H9 (cell line): Measurements from ENCODE around the gene PGM1. TPM values are rescaled to one million over a fixed set of nuclear protein-coding genes. Genes with fewer than 3 reads are reported as not detected.

ENCODE experiments used
- DNase-seq: peaks from one replicate; pipeline ENCODE4 v3.0.0-alpha.2; 2017
- H2AFZ ChIP-seq: one replicate; pipeline ENCODE4 v1.6.1; 2013; ENCODE audit warnings: mild to moderate bottlenecking, low read length, control low read depth, moderate library complexity
- H2AK5ac ChIP-seq: 2 replicates; pipeline ENCODE4 v1.6.1; 2013; ENCODE audit warnings: low read length, control low read depth, mixed read lengths; ENCODE audit not compliant: insufficient read length
- H2BK120ac ChIP-seq: one replicate; pipeline ENCODE4 v1.6.1; 2013; ENCODE audit warnings: low read depth, mild to moderate bottlenecking, low read length, control low read depth, inconsistent platforms; ENCODE audit not compliant: poor library complexity, severe bottlenecking
- H2BK12ac ChIP-seq: 2 replicates; pipeline ENCODE4 v1.6.1; 2013; ENCODE audit warnings: low read length, control low read depth, mixed read lengths, low read depth; ENCODE audit not compliant: insufficient read length
- H2BK15ac ChIP-seq: 2 replicates; pipeline ENCODE4 v1.6.1; 2013; ENCODE audit warnings: low read depth, low read length, control low read depth
- H2BK20ac ChIP-seq: one replicate; pipeline ENCODE4 v1.6.1; 2013; ENCODE audit warnings: low read depth, mild to moderate bottlenecking, low read length, control low read depth, inconsistent platforms; ENCODE audit not compliant: poor library complexity, severe bottlenecking
- H2BK5ac ChIP-seq: 2 replicates; pipeline ENCODE4 v1.6.1; 2013; ENCODE audit warnings: low read length, control low read depth, mixed read lengths; ENCODE audit not compliant: insufficient read length
- H3K14ac ChIP-seq: 2 replicates; pipeline ENCODE4 v1.6.1; 2013; ENCODE audit warnings: low read length, control low read depth; ENCODE audit not compliant: insufficient read depth
- H3K18ac ChIP-seq: 2 replicates; pipeline ENCODE4 v1.6.1; 2013; ENCODE audit warnings: low read depth, mild to moderate bottlenecking, mixed read lengths, low read length, control low read depth; ENCODE audit not compliant: insufficient read length
- H3K23ac ChIP-seq: 2 replicates; pipeline ENCODE4 v1.6.1; 2013; ENCODE audit warnings: low read length, control low read depth, mixed read lengths, low read depth; ENCODE audit not compliant: insufficient read length
- H3K23me2 ChIP-seq: 2 replicates; pipeline ENCODE4 v1.6.1; 2013; ENCODE audit warnings: low read depth, mild to moderate bottlenecking, mixed read lengths, low read length, control low read depth; ENCODE audit not compliant: insufficient read length, poor library complexity, severe bottlenecking
- H3K27ac ChIP-seq: 2 replicates; pipeline ENCODE4 v1.5.1; 2013; ENCODE audit warnings: low read length, control low read depth, mixed read lengths, low read depth; ENCODE audit not compliant: insufficient read length
- H3K27me3 ChIP-seq: 2 replicates; pipeline ENCODE4 v1.6.1; 2013; ENCODE audit warnings: low read length, control low read depth, inconsistent platforms; ENCODE audit not compliant: insufficient read depth
- H3K4ac ChIP-seq: 2 replicates; pipeline ENCODE4 v1.6.1; 2013; ENCODE audit warnings: low read depth, mild to moderate bottlenecking, control low read depth, inconsistent platforms, low read length, moderate library complexity
- H3K4me1 ChIP-seq: 2 replicates; pipeline ENCODE4 v1.6.1; 2013; ENCODE audit warnings: low read length, control low read depth, inconsistent platforms; ENCODE audit not compliant: insufficient read depth
- H3K4me2 ChIP-seq: 2 replicates; pipeline ENCODE4 v1.6.1; 2013; ENCODE audit warnings: low read length, control low read depth, mixed read lengths; ENCODE audit not compliant: insufficient read length, insufficient read depth
- H3K56ac ChIP-seq: 2 replicates; pipeline ENCODE4 v1.6.1; 2013; ENCODE audit warnings: low read depth, mild to moderate bottlenecking, mixed read lengths, low read length, control low read depth; ENCODE audit not compliant: insufficient read length
- H3K79me1 ChIP-seq: 2 replicates; pipeline ENCODE4 v1.6.1; 2013; ENCODE audit warnings: low read depth, mild to moderate bottlenecking, moderate library complexity, low read length, control low read depth, inconsistent platforms; ENCODE audit not compliant: insufficient read depth, poor library complexity, severe bottlenecking
- H3K79me2 ChIP-seq: 2 replicates; pipeline ENCODE4 v1.6.1; 2013; ENCODE audit warnings: low read length, control low read depth, inconsistent platforms; ENCODE audit not compliant: insufficient read depth
- H3K9ac ChIP-seq: 2 replicates; pipeline ENCODE4 v1.6.1; 2013; ENCODE audit warnings: low read length, control low read depth, mixed read lengths; ENCODE audit not compliant: insufficient read length; ENCODE audit errors: extremely low read depth
- H3K9me3 ChIP-seq: one replicate; pipeline ENCODE4 v1.6.1; 2013; ENCODE audit warnings: low read depth, low read length, inconsistent platforms; ENCODE audit not compliant: control insufficient read depth
- H3T11ph ChIP-seq: one replicate; pipeline ENCODE4 v1.6.1; 2013; ENCODE audit warnings: mild to moderate bottlenecking, low read length, control low read depth, inconsistent platforms
- H4K20me1 ChIP-seq: one replicate; pipeline ENCODE4 v1.6.1; 2013; ENCODE audit not compliant: control insufficient read depth, insufficient read length, insufficient read depth
- H4K5ac ChIP-seq: 2 replicates; pipeline ENCODE4 v1.6.1; 2013; ENCODE audit warnings: low read depth, mild to moderate bottlenecking, mixed read lengths, low read length, control low read depth; ENCODE audit not compliant: insufficient read length
- H4K8ac ChIP-seq: replicated peaks from 2 replicates; pipeline ENCODE4 v1.6.1; 2013; ENCODE audit warnings: low read length, control low read depth, mixed read lengths, low read depth; ENCODE audit not compliant: insufficient read length
- H4K91ac ChIP-seq: 2 replicates; pipeline ENCODE4 v1.6.1; 2013; ENCODE audit warnings: low read depth, mild to moderate bottlenecking, moderate library complexity, mixed read lengths, low read length, control low read depth; ENCODE audit not compliant: insufficient read length
- H3K27ac Mint-ChIP-seq, 3 experiments: 2 replicates in 2 of 3; 3 replicates in 1 of 3; pipeline ENCODE4 v1.8.0; 2020 to 2021; ENCODE audit warnings: mixed read lengths in 3 of 3, mild to moderate bottlenecking in 1 of 3, moderate library complexity in 1 of 3
- H3K27me3 Mint-ChIP-seq: 2 replicates; pipeline ENCODE4 v1.8.0; 2021; ENCODE audit warnings: low read depth, mild to moderate bottlenecking, moderate library complexity, mixed read lengths
- H3K36me3 Mint-ChIP-seq, 3 experiments: 2 replicates in 2 of 3; 3 replicates in 1 of 3; pipeline ENCODE4 v1.8.0; 2020 to 2021; ENCODE audit warnings: low read depth in 3 of 3, mixed read lengths in 3 of 3; ENCODE audit not compliant: insufficient read depth in 1 of 3
- H3K4me1 Mint-ChIP-seq, 2 experiments: 2 replicates each; pipeline ENCODE4 v1.8.0; 2020; ENCODE audit warnings: mixed read lengths in 2 of 2
- H3K4me3 Mint-ChIP-seq, 2 experiments: 2 replicates in 1 of 2; 3 replicates in 1 of 2; pipeline ENCODE4 v1.8.0; 2020 to 2021; ENCODE audit warnings: mild to moderate bottlenecking in 2 of 2, mixed read lengths in 2 of 2, moderate library complexity in 1 of 2
- H3K9me3 Mint-ChIP-seq, 2 experiments: 2 replicates in 1 of 2; 3 replicates in 1 of 2; pipeline ENCODE4 v1.8.0; 2020; ENCODE audit warnings: mild to moderate bottlenecking in 2 of 2, mixed read lengths in 2 of 2, moderate library complexity in 1 of 2
- CTCF ChIP-seq: fragments of 200-600 bp; sonication (generic); conservative IDR thresholded peaks from 3 replicates; pipeline ENCODE4 v1.8.0; 2021; ENCODE audit warnings: antibody characterized with exemption, mild to moderate bottlenecking
- WGBS: extraction: QIAGEN DNeasy Blood & Tissue Kit; methylation state at CpG from one replicate; pipeline ENCODE4 v1.1.7; 2013; ENCODE audit warnings: missing lambda C conversion rate, low lambda C conversion rate, mixed read lengths; ENCODE audit not compliant: insufficient read length; ENCODE audit errors: extremely low coverage; 5-methylcytosine and 5-hydroxymethylcytosine counted together
- total RNA-seq: library from RNA; stranded (reverse); gene quantifications from 2 replicates; pipeline ENCODE4 v1.2.1, GENCODE V29; 2021

PGM1 gene
- total RNA-seq, 1 experiment from 2014 or later, result 56.4 TPM

- peaks cover 2% of the 10 kb centered on the region for H3K27me3 Mint-ChIP-seq
Measured at GRCh38 chr1:63686696-63687095, 93.5 kb downstream of the PGM1 start.

More at GRCh38 chr1:63686696-63687095, 93.5 kb downstream of the PGM1 start:
- no peak overlapping the region for H3K14ac ChIP-seq
- H3K9me3 ChIP-seq, result no peaks in the 10 kb centered on the region
- 100% methylated on average over 1 of the region's 1 CpG for WGBS
- no peak overlapping the region for H2BK12ac ChIP-seq
- DNase-seq, result no peak
- no peaks in the 10 kb centered on the region for H3K23me2 ChIP-seq
- no peak overlapping the region for H4K91ac ChIP-seq
- Mint-ChIP-seq H3K9me3 (peaks cover 0 to 3% of the 10 kb centered on the region in 2 experiments; a peak in 2 of 5 replicates), H3K4me3 (no peak overlapping the region), H3K27ac (no peak overlapping the region), H3K36me3 (no peaks in the 10 kb centered on the region; a peak in 1 of 7 replicates), H3K4me1 (peaks cover 8 to 15% of the 10 kb centered on the region in 2 experiments)
- H3K9ac ChIP-seq, result no peak overlapping the region
- H3K18ac ChIP-seq, result no peak overlapping the region
- H4K5ac ChIP-seq, result no peak overlapping the region
- TF ChIP-seq CTCF, result no peak
- H3K79me1 ChIP-seq, result no peaks in the 10 kb centered on the region
- H4K20me1 ChIP-seq, result no peaks in the 10 kb centered on the region
- no peak overlapping the region for H3K56ac ChIP-seq
- no peak overlapping the region for H2BK5ac ChIP-seq
- no peak overlapping the region for H3T11ph ChIP-seq
- H4K8ac ChIP-seq, result no peak overlapping the region
- H2AFZ ChIP-seq, result no peak overlapping the region
- H3K4me1 ChIP-seq, result no peaks in the 10 kb centered on the region
- H3K27ac ChIP-seq, result no peak overlapping the region
- no peak overlapping the region for H2AK5ac ChIP-seq
- no peaks in the 10 kb centered on the region for H3K27me3 ChIP-seq
- H2BK20ac ChIP-seq, result no peak overlapping the region
- no peak overlapping the region for H3K23ac ChIP-seq
- no peak overlapping the region for H3K4ac ChIP-seq
- H2BK120ac ChIP-seq, result no peak overlapping the region
- H3K79me2 ChIP-seq, result no peaks in the 10 kb centered on the region
- no peak overlapping the region for H2BK15ac ChIP-seq
- no peak overlapping the region for H3K4me2 ChIP-seq
